ENCODE results near the gene ARHGEF4.
"Not testable (repeated sequence)": the region's sequence is repeated elsewhere in the genome, so short reads cannot be mapped to it uniquely, and the experiment has no call there.

The ARHGEF4 gene

DNA sequence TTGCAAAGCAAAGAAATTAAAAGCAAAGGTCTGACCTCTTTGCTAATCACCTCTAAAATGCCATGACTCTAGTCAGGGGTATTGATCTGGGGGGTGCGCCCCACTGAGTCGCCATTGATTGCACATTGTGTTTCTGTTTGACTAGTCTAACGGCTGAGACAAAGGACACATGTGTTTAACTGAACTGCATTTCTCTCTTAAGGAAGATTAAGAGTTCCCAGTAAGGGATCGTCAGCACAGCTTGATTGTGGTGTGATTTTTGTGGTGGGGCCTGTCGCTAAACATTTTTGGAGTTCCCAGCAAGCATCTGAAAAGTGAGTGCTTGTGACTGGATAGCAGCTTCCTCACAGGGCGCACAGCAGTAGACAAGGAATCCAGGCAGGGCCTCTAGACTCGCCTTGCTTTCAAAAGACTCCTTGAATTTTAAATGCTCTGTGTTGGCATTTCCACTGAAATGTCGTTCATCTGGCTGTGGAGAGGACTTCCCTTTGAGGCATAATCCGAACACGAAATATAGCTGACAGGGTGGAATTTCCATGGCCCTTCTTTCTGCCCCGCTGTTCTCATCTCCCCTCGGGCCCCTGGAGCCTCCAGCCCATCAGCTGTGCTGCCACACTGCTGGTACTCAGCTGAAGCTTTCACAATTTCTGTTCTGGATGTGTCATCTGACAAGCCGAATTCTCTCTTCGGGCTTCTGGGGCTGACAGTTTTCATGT is 130.2 kb downstream of the ARHGEF4 start:
- no peaks in the 10 kb centered on the region for H3K9me3 Mint-ChIP-seq
- no peak overlapping the region for H3K4me3 Mint-ChIP-seq
- DNase-seq: no peak
- no peak overlapping the region for H3K27ac Mint-ChIP-seq
- H3K4me1 Mint-ChIP-seq: peaks cover 18% of the 10 kb centered on the region
- H3K27me3 Mint-ChIP-seq: peaks cover 53% of the 10 kb centered on the region
- no peak for ATAC-seq

DNA sequence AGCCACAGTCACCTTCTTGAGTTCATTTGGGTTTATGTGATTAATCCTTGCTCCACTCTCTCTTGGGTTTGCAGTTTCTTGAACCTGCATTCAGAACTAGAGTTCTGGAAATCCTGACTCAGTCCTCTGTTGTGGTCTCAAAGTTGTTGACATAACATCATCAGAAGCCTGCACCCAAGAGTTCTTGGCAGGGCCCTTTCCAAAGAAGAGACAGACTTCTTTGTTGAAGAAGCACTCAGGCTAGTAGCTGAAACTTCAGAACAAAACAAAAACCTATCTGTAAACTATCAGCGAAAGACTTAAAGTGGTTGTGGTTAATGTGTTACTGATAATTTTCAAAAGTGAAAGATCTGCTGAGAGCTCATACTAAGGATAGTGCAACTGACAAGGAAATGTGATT is 135.7 kb downstream of the ARHGEF4 start:
- Mint-ChIP-seq H3K4me3 (no peak overlapping the region), H3K4me1 (peaks cover 5% of the 10 kb centered on the region), H3K9me3 (no peaks in the 10 kb centered on the region)

DNA sequence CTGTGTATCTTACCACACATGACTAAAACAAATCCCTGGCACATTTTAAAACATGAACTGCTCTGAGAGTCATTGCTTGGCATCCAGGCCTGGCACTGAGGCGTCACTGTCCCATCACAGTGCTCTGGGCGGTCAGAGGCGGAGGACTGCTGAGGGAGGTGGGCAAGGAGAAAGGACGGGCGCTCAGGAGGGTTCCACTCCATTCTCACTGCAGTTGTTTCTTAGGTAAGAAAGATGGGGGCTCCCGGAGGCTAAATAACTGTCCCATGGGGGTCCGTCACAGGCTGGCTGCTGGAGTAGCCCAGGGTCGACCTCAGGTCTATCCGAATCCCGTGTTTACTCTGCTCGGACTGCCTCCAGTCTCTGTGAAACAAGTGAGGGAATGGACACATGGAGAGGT is 139.0 kb downstream of the ARHGEF4 start:
- ATAC-seq (no peak), DNase-seq (no peak)
- H3K9me3 Mint-ChIP-seq: no peaks in the 10 kb centered on the region
- no peak overlapping the region for H3K27ac Mint-ChIP-seq
- no peaks in the 10 kb centered on the region for H3K27me3 Mint-ChIP-seq
- H3K4me3 Mint-ChIP-seq: no peak overlapping the region
- H3K4me1 Mint-ChIP-seq: peaks cover 5% of the 10 kb centered on the region

More for the DNA sequence above, 135.7 kb downstream of the ARHGEF4 start:
- peaks cover 2% of the 10 kb centered on the region for H3K27me3 Mint-ChIP-seq
- peak; percentile 64 for ATAC-seq
- no peak for DNase-seq
- no peak overlapping the region for H3K27ac Mint-ChIP-seq

DNA sequence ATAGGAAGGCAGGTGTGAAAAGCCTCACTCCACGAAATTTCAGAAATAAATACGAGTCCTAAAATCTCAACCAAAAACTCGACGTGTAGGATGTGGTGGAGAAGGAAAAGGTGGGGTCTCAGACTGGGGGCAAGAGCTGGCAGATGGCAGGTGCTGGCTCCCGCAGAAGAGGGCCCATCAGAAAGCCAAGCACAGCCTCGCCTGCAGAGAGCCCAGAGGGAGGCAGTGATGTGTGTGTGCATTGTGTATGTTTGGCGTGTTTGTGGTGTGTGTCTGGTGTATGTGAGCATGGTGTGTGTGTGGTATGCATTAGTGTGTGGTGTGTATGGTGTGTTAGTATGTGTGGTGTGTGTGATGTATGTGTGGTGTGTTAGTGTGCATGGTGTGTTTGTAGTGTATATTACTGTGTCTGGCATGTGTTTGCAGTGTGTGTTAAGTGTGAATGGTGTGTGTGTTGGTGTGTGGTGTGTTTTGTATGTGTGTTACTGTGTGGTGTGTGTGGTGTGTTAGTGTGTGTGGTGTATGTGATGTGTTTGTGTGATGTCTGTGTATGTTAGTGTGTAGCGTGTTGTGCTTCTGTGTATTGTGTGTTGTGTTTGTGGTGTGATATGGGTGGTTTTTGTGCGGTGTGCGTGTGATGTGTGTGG is 140.0 kb downstream of the ARHGEF4 start:
- Mint-ChIP-seq H3K27ac (no peak overlapping the region), H3K4me3 (no peak overlapping the region), H3K27me3 (no peaks in the 10 kb centered on the region), H3K4me1 (peaks cover 5% of the 10 kb centered on the region), H3K9me3 (no peaks in the 10 kb centered on the region)
- DNase-seq: no peak
- no peak for ATAC-seq

DNA sequence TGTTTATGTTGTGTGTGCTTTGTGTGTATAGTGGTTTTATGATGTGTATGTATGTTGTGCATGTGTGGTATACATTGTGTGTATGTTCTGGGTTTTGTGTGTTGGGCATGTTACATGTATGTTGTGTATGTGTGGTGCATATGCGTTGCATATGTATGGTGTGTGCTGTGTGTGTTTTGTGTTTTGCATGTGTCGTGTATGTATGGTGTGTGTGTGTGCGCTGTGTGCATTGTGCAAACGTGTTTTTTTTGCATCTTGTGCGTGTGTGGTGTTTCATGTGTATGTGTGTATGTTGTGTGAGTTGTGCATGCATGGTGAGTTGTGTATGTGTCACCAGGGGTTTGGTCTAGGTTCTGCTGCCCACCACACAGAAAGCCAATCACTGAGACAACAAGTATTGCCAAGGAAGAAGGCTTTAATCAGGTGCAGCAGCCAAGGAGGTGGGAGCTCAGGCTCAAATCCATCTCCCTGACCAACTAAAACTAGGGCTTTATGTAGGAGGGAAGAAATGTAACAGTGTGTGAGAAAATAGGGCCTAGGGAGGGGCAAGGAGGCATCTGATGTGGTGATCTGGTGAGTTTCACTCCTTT is 140.8 kb downstream of the ARHGEF4 start:
- H3K4me3 Mint-ChIP-seq: no peak overlapping the region
- peaks cover 2% of the 10 kb centered on the region for H3K4me1 Mint-ChIP-seq
- H3K27ac Mint-ChIP-seq: no peak overlapping the region
- no peak for ATAC-seq
- DNase-seq: no peak
- no peaks in the 10 kb centered on the region for H3K9me3 Mint-ChIP-seq
- no peaks in the 10 kb centered on the region for H3K27me3 Mint-ChIP-seq

DNA sequence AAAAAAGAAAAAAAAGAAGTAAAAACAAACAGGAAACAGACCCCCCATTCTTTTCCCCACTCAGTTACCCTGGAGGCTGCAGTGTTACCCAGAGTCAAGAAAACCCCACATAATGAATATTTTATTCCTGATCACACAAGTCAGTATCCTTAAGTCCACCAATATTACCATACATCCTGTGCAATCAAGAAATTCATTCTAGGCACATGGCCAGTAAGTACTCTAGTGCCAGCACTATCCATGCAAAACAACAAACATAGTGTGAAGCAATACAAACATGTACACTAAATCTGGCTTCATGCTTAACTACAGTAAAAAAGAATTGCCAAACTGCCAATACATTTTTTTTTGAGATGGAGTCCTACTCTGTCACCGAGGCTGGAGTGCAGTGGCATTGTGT is 145.0 kb downstream of the ARHGEF4 start:
- peaks cover 13% of the 10 kb centered on the region for H3K4me1 Mint-ChIP-seq
- H3K4me3 Mint-ChIP-seq: no peak overlapping the region
- no peak for ATAC-seq
- no peak for DNase-seq
- no peaks in the 10 kb centered on the region for H3K27me3 Mint-ChIP-seq
- H3K27ac Mint-ChIP-seq: no peak overlapping the region
- H3K9me3 Mint-ChIP-seq: no peaks in the 10 kb centered on the region

DNA sequence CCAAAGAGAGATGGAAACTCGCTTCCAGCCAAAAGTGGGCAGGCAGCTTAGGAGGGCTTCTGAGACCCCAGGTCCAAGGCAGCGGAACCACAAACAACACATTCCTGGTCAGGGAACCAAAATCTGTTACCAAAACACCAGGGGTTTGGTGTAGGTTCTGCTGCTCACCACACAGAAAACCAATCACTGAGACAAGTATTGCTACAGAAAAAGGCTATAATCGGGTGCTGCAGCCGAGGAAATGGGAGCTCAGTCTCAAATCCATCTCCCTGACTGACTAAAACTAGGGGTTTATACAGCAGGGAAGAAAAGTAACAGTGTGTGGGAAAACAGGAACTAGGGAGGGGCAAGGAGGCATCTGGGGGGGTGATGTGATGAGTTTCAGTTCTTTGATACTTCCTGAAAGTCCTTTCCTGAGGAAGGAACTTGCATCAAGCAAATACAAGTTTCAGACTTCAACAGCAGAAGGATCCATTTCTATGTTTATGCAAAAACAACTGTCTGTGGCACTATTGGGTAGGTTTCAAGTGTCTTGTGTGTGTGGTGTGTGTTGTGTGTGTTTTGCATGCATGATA is 148.6 kb downstream of the ARHGEF4 start:
- Mint-ChIP-seq H3K9me3 (no peaks in the 10 kb centered on the region), H3K4me3 (no peak overlapping the region), H3K27me3 (no peaks in the 10 kb centered on the region), H3K4me1 (peaks cover 13% of the 10 kb centered on the region), H3K27ac (no peak overlapping the region)
- ATAC-seq (no peak), DNase-seq (no peak)

DNA sequence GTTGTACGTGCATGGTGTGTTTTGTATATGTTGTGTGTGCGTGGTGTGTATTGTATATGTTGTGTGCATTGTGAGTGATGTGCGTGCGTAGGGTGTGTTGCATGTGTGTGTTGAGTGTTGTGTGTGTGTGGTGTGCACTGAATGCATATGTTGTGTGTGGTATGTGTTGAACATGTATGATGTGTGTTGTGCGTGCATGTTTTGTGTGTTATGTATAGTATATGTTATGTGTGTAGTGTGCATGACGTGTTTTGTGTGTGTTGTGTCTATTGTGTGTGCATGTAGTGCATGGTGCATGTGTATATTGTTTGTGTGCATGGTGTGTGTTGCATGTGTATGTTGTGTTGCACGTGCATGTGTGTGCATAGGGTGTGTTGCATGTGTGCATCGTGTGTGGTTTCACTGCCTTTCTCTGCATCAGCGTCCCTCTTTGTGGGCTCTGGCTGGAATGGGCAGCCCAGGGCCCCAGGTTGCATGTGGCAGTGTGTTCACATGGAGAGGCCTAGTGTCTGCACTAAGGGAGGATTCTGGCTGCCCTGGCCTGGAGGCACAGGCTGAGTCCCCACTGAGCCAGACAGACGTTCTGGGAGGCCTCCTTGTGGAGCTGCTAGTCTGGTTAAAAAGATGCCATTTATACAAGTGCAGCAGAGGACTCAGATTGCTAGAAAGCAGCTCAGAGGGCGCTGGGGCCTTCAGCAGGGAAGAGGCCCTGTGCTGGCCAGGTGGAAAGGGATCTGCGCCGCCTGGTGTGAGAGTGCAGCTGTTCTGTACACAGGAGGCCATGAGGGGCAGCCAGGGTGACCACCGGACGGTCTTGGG is 149.3 kb downstream of the ARHGEF4 start:
- no peaks in the 10 kb centered on the region for H3K27me3 Mint-ChIP-seq
- H3K27ac Mint-ChIP-seq: peak overlapping the region in 1 of 2 donors; percentile 68
- ATAC-seq (no peak), DNase-seq (no peak)
- H3K4me3 Mint-ChIP-seq: no peak overlapping the region
- peaks cover 13% of the 10 kb centered on the region for H3K4me1 Mint-ChIP-seq
- no peaks in the 10 kb centered on the region for H3K9me3 Mint-ChIP-seq

DNA sequence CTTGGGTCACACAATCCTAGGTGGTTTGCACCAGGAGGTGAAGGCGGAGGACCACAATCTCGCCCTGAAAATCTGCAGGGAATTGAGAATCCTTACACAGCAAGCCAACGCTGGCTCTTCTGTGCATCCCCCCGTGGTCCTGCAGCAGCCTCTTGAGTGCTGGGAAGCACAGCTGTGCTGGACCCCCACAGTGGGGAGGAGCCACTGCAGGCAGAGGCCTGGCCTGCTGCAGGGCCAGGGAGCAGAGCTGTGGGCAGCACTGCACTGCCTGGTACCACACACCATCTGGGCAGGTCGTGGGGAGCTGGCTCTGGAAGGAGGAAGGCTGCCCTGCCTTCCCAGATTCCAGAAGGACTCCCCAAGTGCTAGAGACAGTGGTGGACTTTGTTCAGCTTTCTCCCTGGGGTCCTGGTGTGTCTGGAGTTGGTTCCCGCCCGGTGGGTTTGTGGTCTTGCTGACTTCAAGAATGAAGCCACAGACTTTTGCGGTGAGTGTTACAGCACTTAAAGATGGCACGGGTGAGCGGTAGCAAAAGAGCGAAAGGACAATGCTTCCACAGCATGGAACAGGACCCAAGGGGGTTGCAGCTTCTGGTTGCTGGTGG is 150.3 kb downstream of the ARHGEF4 start:
- H3K4me3 Mint-ChIP-seq: no peak overlapping the region
- H3K27ac Mint-ChIP-seq: no peak overlapping the region
- no peaks in the 10 kb centered on the region for H3K27me3 Mint-ChIP-seq
- no peaks in the 10 kb centered on the region for H3K9me3 Mint-ChIP-seq
- DNase-seq (no peak), ATAC-seq (no peak)
- peaks cover 13% of the 10 kb centered on the region for H3K4me1 Mint-ChIP-seq

DNA sequence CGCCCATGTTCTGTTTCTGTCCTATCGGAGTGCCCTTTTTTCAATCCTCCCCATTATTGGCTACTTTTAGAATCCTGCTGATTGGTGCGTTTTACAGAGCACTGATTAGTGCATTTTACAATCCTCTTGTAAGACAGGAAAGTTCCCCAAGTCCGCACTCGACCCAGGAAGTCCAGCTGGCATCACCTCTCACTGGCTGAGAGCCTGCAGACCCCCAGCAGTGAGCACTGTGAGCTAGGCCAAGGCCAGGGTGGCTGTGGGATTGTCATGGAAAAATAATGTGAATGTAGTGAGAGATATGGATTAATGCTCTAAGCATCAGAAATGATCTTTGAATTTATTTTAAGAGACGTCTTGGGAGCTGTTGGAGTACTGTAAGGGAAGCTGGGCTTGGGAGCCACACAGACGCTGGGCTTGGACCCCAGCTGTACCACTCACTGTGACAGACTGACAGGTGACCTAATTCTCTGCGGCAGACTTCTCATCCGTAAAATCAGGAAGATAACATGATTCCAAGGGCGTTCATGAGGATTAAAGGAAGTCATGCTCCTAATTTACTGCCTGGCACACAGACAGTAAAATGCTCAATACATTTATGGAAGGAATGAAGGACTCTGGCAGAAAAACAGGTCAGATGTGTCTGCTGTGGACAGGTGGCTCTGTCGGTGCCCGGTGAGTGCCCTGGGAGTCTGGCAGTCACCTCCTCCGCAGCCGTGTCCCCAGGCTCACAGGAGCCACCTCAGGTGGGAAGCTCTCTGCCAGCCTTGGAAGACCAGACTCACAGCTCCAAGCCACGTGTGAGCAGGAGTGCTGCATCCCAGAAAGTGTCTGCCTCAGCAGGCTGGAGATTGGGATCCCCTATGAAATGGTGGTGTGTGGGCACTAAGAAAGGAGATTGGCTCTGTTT is 151.1 kb downstream of the ARHGEF4 start:
- no peak for ATAC-seq
- H3K4me3 Mint-ChIP-seq: no peak overlapping the region
- H3K27ac Mint-ChIP-seq: no peak overlapping the region
- DNase-seq: no peak
- peaks cover 13% of the 10 kb centered on the region for H3K4me1 Mint-ChIP-seq
- H3K9me3 Mint-ChIP-seq: no peaks in the 10 kb centered on the region
- no peaks in the 10 kb centered on the region for H3K27me3 Mint-ChIP-seq

DNA sequence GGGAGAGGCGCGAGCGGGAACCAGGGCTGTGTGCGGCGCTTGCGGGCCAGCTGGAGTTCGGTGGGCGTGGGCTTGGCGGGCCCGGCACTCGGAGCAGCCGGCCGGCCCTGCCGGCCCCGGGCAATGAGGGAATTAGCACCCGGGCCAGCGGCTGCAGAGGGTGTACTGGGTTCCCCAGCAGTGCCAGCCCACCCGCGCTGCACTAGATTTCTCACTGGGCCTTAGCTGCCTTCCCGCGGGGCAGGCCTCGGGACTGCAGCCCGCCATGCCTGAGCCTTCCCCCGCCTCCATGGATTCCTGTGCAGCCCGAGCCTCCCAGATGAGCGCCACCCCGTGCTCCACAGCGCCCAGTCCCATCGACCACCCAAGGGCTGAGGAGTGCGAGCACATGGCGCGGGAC is 154.7 kb downstream of the ARHGEF4 start:
- peak overlapping the region in 1 of 2 donors; percentile 24 for H3K27ac Mint-ChIP-seq
- DNase-seq, H3K27me3 Mint-ChIP-seq, H3K9me3 Mint-ChIP-seq, ATAC-seq, H3K4me1 Mint-ChIP-seq, H3K4me3 Mint-ChIP-seq: not testable (repeated sequence)

DNA sequence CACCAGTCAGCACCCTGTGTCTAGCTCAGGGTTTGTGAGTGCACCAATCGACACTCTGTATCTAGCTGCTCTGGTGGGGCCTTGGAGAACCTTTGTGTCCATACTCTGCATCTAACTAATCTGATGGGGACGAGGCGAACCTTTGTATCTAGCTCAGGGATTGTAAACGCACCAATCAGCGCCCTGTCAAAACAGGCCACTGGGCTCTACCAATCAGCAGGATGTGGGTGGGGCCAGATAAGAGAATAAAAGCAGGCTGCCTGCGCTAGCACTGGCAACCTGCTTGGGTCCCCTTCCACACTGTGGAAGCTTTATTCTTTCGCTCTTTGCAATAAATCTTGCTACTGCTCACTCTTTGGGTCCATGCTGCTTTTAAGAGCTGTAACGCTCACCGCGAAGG is 155.3 kb downstream of the ARHGEF4 start:
- not testable (repeated sequence) for ATAC-seq, H3K27me3 Mint-ChIP-seq, H3K4me1 Mint-ChIP-seq, DNase-seq, H3K9me3 Mint-ChIP-seq, H3K27ac Mint-ChIP-seq, H3K4me3 Mint-ChIP-seq

DNA sequence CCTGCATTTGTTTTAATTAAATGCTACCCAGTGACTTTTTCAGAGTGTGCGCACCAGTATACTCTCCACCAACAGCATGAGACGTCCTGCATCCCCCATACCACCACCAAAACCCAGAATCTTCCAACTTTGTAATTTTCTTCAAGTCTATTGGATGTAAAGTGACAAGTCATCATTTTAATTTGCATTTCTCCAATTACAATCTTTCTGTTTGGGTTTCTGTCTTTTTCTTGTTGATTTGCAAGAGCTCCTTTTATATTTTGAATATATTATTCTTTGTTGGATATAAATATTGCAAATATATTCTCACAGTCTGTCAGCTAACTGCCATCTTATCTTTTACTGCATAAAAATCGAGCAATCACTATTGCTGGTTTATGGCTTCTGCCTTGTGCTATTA is 160.0 kb downstream of the ARHGEF4 start:
- Mint-ChIP-seq H3K4me3 (no peak overlapping the region), H3K27ac (no peak overlapping the region), H3K9me3 (no peaks in the 10 kb centered on the region), H3K4me1 (no peaks in the 10 kb centered on the region), H3K27me3 (no peaks in the 10 kb centered on the region)
- DNase-seq (no peak), ATAC-seq (no peak)

DNA sequence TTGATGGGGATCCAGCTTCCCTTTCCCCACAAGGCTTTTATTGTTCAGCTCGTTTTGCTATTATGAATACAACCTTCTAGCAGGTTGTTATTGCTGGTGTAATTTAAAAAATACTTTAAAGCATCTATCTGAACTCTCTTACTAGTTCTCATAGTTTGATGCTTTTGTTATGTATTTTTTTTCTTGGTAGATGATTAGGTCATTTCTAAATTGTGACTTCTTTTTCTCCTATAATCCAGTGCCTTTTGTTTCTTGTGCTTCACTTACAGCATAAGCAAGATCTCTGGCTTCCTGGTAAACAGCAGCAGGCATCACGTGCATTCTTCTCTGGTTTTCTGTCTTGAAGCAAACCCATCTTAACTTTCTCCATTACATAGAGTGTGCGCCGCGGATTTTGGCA is 160.5 kb downstream of the ARHGEF4 start:
- no peaks in the 10 kb centered on the region for H3K4me1 Mint-ChIP-seq
- H3K4me3 Mint-ChIP-seq: no peak overlapping the region
- H3K9me3 Mint-ChIP-seq: no peaks in the 10 kb centered on the region
- no peak overlapping the region for H3K27ac Mint-ChIP-seq
- no peak for ATAC-seq
- DNase-seq: no peak
- H3K27me3 Mint-ChIP-seq: no peaks in the 10 kb centered on the region
